ENCODE data around the gene ERBB2. TPM values are rescaled to one million over a fixed set of nuclear protein-coding genes. Genes with fewer than 3 reads are reported as not detected.

The ERBB2 gene
- total and polyA plus RNA-seq, 2 of the 8 experiments (the other 6 are each of a cell fraction or from before 2014, with no cell fraction given): 183 to 394 TPM

DNA sequence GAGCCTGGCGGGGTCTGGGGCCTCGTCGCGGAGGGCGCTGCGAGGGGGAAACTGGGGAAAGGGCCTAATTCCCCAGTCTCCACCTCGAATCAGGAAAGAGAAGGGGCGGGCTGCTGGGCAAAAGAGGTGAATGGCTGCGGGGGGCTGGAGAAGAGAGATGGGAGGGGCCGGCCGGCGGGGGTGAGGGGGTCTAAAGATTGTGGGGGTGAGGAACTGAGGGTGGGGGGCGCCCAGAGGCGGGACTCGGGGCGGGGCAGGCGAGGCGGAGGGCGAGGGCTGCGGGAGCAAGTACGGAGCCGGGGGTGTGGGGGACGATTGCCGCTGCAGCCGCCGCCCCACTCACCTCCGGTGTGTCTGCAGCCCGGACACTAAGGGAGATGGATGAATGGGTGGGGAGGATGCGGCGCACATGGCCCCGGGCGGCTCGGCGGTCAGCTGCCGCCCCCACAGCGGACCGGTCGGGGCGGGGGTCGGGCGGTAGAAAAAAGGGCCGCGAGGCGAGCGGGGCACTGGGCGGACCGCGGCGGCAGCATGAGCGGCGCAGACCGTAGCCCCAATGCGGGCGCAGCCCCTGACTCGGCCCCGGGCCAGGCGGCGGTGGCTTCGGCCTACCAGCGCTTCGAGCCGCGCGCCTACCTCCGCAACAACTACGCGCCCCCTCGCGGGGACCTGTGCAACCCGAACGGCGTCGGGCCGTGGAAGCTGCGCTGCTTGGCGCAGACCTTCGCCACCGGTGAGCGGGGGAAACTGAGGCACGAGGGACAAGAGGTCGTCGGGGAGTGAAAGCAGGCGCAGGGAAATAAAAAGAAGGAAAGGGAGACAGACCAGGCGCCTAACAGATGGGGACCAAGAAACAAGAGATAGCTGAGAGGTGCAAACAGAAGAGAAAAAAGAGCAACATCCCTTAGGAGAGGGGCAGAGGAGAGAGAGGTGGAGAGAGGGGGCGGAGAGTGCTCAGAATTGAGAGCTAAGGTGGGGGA lies 31.6 kb upstream of the ERBB2 start, which contains the start of gene PNMT:
Gene PNMT (plus strand): TSS at position 509 of the 980 bp plus-strand sequence. CDS start 23 bp downstream, at position 532.
- Histone ChIP-seq H4K5ac (ENCODE audit: insufficient read length, low read depth, low read length) (no peak within 1 kb of the TSS), H3K36me3 (ENCODE audit: control insufficient read depth in 2 of 4, insufficient read depth in 4 of 4, low read length in 3 of 4) (no peaks in the 10 kb centered on the region), H3K56ac (replicated peaks; ENCODE audit: insufficient read length, low read depth, low read length) (no peak within 1 kb of the TSS), H3K18ac (ENCODE audit: extremely low read depth, low read length) (peak within 1 kb of the TSS; percentile 93), H2BK5ac (ENCODE audit: low read depth, low read length) (0 out of 2 replicates have a peak within 1 kb of the TSS, but pooled peaks have one; percentile 18), H3K23ac (ENCODE audit: insufficient read length) (no peak within 1 kb of the TSS), H3K4ac (replicated peaks; ENCODE audit: insufficient read length, low read depth, low read length) (no peak within 1 kb of the TSS), H2AK5ac (ENCODE audit: low read depth, low read length) (no peak within 1 kb of the TSS), H2BK120ac (replicated peaks; ENCODE audit: low read depth, low read length) (no peak within 1 kb of the TSS), H3K4me3 (ENCODE audit: extremely low read depth in 1 of 4, insufficient read depth in 2 of 4, low read depth in 3 of 4, low read length in 4 of 4) (peak within 1 kb of the TSS; percentile 29 to 67 (median 32)), H3K4me2 (ENCODE audit: insufficient read depth in 1 of 2, low read depth in 2 of 2, low read length in 2 of 2) (peak within 1 kb of the TSS; percentile 70 to 79), H4K91ac (replicated peaks; ENCODE audit: insufficient read length, low read length) (peak within 1 kb of the TSS; percentile 49), H2BK20ac (ENCODE audit: low read length) (no peak within 1 kb of the TSS), H3K27me3 (replicated peaks in 1 of 4; ENCODE audit: control insufficient read depth in 3 of 4, extremely low read depth in 1 of 4, insufficient read depth in 3 of 4, low read length in 3 of 4) (peaks cover 0 to 25% (median 6%) of the 10 kb centered on the region in 4 experiments; a peak in 4 of 7 replicates), H3K23me2 (ENCODE audit: low read depth, low read length) (peaks cover 11% of the 10 kb centered on the region; the same call in 1 of the 2 replicates), H2BK15ac (ENCODE audit: low read length) (no peak within 1 kb of the TSS; the same call in 1 of the 2 replicates), H2BK12ac (ENCODE audit: low read depth, low read length) (peak within 1 kb of the TSS; percentile 84; the same call in 1 of the 2 replicates), H3K9me3 (ENCODE audit: insufficient read depth in 2 of 2, low read depth in 1 of 2, low read length in 1 of 2) (no peaks in the 10 kb centered on the region), H4K8ac (ENCODE audit: extremely low read depth, insufficient read depth, low read length) (peak within 1 kb of the TSS; percentile 30), H2AFZ (ENCODE audit: low read length) (no peak within 1 kb of the TSS), H3K79me1 (ENCODE audit: low read depth, low read length) (no peaks in the 10 kb centered on the region), H3K14ac (ENCODE audit: insufficient read length) (no peak within 1 kb of the TSS), H3K27ac (ENCODE audit: low read depth, low read length) (no peak within 1 kb of the TSS), H3K9ac (replicated peaks in 1 of 4; ENCODE audit: extremely low read depth in 1 of 4, low read depth in 3 of 4, low read length in 3 of 4) (peak within 1 kb of the TSS in 1 of 4 experiments; percentile 36; a peak in 1 of 7 replicates), H3K79me2 (ENCODE audit: control insufficient read depth in 1 of 2, insufficient read depth in 2 of 2, low read length in 2 of 2) (no peaks in the 10 kb centered on the region), H4K20me1 (replicated peaks in 1 of 2; ENCODE audit: control insufficient read depth in 1 of 2, insufficient read depth in 2 of 2, low read length in 2 of 2) (peaks cover 0 to 2% of the 10 kb centered on the region in 2 experiments), H3K4me1 (replicated peaks in 1 of 4; ENCODE audit: control insufficient read depth in 3 of 4, insufficient read depth in 4 of 4, low read length in 3 of 4) (peaks cover 0 to 43% (median 36%) of the 10 kb centered on the region in 4 experiments; a peak in 6 of 7 replicates)
- DNase-seq (ENCODE audit: low read depth in 1 of 2, low spot score in 2 of 2) (peak in 1 of 2 experiments; percentile 87), FAIRE-seq (no peak)
- 5% methylated on average over 32 of the region's 85 CpGs; no CpG with 5 or more reads in 1 of the 2 experiments for WGBS, 2 experiments (ENCODE audit: extremely low coverage in 1 of 2, insufficient coverage in 1 of 2, insufficient read length in 1 of 2, insufficient replicate concordance in 2 of 2, low coverage in 1 of 2, low lambda C conversion rate in 2 of 2, missing lambda C conversion rate in 1 of 2)
- POLR2A ChIA-PET (ENCODE audit: partially characterized antibody): interaction anchor here (0.7 to 32.5 kb wide), 12 partner anchors 8 to 87 kb away, joined by 3 to 708 read pairs (median 4); partner anchors contain the start of genes ERBB2, MIEN1 and PGAP3
- CTCF ChIA-PET (ENCODE audit: partially characterized antibody): interaction anchor here (1.1 to 52.4 kb wide), 12 partner anchors 8 to 120 kb away, joined by 3 to 1885 read pairs (median 7); partner anchors contain the start of genes ERBB2, MIEN1, PGAP3 and PPP1R1B
- TF ChIP-seq SUZ12 (IDR thresholded peaks at IDR 0.05; ENCODE audit: low read length) (peak; percentile 23; the same call in 1 of the 2 replicates), GTF2F1 (IDR thresholded peaks at IDR 0.05; ENCODE audit: borderline replicate concordance, low read depth, low read length) (no peak), TAF1 (IDR thresholded peaks at IDR 0.05; ENCODE audit: low read depth, low read length) (0 out of 2 replicates have a peak, but pooled peaks have one; percentile 21), SIRT6 (IDR thresholded peaks at IDR 0.05; ENCODE audit: low read length) (no peak), USF2 (IDR thresholded peaks at IDR 0.05; ENCODE audit: low read length) (no peak)
- TF ChIP-seq, protein P1, sequence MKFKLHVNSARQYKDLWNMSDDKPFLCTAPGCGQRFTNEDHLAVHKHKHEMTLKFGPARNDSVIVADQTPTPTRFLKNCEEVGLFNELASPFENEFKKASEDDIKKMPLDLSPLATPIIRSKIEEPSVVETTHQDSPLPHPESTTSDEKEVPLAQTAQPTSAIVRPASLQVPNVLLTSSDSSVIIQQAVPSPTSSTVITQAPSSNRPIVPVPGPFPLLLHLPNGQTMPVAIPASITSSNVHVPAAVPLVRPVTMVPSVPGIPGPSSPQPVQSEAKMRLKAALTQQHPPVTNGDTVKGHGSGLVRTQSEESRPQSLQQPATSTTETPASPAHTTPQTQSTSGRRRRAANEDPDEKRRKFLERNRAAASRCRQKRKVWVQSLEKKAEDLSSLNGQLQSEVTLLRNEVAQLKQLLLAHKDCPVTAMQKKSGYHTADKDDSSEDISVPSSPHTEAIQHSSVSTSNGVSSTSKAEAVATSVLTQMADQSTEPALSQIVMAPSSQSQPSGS (IDR thresholded peaks at IDR 0.05; ENCODE audit: low read length): no peak
